HEK293 (cell line): ENCODE measurements around the gene SLC37A2.

ENCODE experiments used
- CTCF ChIP-seq: fragments of 450-650 bp; formaldehyde crosslinking; IDR thresholded peaks from 2 replicates; pipeline ENCODE4 v1.5.1; 2016; ENCODE audit warnings: missing biosample characterization, missing genetic modification characterization
- SP2 ChIP-seq: fragments of 450-650 bp; formaldehyde crosslinking; IDR thresholded peaks from 2 replicates; pipeline ENCODE4 v1.5.1; 2016; ENCODE audit warnings: missing biosample characterization, missing genetic modification characterization
- ZBTB49 ChIP-seq: fragments of 450-650 bp; formaldehyde crosslinking; IDR thresholded peaks from 2 replicates; pipeline ENCODE4 v1.5.1; 2016; ENCODE audit warnings: missing biosample characterization, missing genetic modification characterization, low read depth
- ZBTB8A ChIP-seq: fragments of 450-650 bp; formaldehyde crosslinking; IDR thresholded peaks from 2 replicates; pipeline ENCODE4 v1.5.1; 2016; ENCODE audit warnings: missing biosample characterization, missing genetic modification characterization
- ZNF398 ChIP-seq: fragments of 450-650 bp; formaldehyde crosslinking; IDR thresholded peaks from 2 replicates; pipeline ENCODE4 v1.5.1; 2017; ENCODE audit warnings: missing biosample characterization, missing genetic modification characterization
- ZNF561 ChIP-seq: fragments of 450-650 bp; IDR thresholded peaks from 2 replicates; pipeline ENCODE4 v1.5.1; 2018; ENCODE audit warnings: missing biosample characterization, missing genetic modification characterization, borderline replicate concordance

- TF ChIP-seq CTCF (no peak), ZBTB49 (no peak), ZNF561 (tag by site-specific recombination) (no peak), ZBTB8A (tag by site-specific recombination) (no peak), ZNF398 (tag by site-specific recombination) (no peak), SP2 (tag by site-specific recombination) (no peak)
These were observed 65.3 kb downstream of the SLC37A2 start for GRCh38 chr11:125128450-125128849.
